Measurements from ENCODE around the gene LRPAP1.

LRPAP1 gene

GRCh38 chr4:3530663-3531254 lies 1.5 kb downstream of the LRPAP1 start:
- no peak for DNase-seq

DNA sequence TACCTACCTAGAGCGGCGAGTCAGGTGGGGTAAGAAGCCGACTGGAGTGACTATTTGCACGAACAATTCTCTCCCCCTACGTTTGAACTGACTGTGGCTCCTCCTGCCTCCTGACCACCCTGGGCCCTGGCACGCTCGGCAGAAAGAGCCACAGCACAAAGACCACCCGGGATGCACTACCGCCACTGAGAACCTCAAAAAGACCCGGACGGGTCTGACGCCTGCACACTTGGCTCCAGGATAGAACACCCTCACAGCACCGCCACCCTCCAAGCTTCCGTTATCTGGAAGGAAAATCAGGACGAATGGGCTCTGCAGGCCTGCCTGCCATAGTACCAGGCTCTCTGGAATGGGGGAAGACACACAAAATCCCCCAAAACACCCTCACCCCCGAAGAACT lies 2.2 kb downstream of the LRPAP1 start:
- no peak for DNase-seq

GRCh38 chr4:3529363-3529762 lies 2.9 kb downstream of the LRPAP1 start:
- DNase-seq = no peak

- no peak for DNase-seq
Observed at GRCh38 chr4:3527914-3528876, 4.0 kb downstream of the LRPAP1 start.

DNA sequence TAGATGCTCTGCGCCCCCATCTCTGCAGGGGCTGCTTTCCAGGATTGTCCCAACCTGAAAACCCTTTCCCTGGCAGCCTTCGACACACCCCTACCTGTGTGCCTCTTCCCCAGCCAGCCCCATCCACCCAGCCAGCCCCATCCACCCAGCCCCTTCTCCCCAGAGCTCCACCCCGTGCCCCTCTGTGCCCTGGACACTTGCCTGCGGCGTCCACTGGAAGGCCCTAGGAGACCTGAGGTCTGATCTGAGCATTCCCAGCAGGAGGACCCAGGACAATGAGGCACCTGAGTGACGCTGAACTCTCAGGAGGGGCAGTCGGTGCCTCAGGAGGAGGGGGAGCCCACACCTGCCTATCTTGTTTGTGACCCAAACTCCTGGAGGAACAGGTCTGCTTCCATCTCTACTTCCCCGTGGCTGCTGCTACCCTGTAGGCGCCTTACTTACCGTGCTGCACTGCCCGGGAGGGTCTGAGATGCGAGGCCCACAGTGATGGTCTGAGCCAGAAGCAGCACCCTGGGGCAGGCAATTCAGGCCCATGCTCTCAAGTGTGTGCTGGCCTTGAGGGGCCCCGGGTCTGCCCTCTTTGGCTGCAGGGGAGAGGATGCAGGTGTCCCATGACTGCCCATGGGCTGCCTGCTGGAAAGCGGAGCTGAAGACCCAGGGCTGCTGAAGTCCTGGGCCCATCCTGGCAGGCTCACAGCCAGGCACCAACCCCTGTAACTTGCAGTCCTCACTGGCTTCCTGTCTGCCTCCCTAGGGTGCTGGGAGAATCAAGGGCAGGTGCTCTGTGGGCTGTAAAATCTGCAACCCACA lies 4.9 kb downstream of the LRPAP1 start:
- DNase-seq = no peak

- DNase-seq = no peak
Observed at GRCh38 chr4:3526456-3526855, 5.8 kb downstream of the LRPAP1 start.

- no peak for DNase-seq
Observed at GRCh38 chr4:3525532-3526430, 6.4 kb downstream of the LRPAP1 start.

GRCh38 chr4:3524920-3525319 lies 7.3 kb downstream of the LRPAP1 start:
- DNase-seq = no peak

- no peak for DNase-seq
Observed at GRCh38 chr4:3524349-3524748, 7.9 kb downstream of the LRPAP1 start.

GRCh38 chr4:3523628-3524221 lies 8.5 kb downstream of the LRPAP1 start:
- DNase-seq = no peak

DNA sequence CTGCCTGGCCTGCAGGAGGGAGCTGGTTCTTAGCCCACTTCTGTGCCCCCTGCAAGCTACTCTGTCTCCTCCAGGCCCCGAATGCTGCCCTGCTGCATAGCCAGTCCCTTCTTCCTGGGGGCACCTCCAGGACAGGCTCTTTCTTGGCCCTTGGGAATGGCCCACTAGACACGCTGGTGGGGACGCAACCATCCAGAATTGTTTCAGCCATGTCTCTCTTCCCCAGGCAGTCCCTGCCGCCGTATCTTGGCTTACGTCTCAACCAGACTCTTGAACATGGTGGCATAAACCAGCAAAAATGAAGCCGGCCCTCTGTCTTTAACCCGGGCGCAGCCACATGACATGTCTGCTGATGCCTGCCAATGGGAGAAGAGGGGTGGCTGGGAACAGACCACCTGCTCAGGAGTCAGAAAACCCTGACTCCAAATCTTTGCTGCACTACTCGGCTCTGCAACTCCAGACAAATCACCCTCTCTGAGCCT lies 9.0 kb downstream of the LRPAP1 start:
- no peak for DNase-seq

DNA sequence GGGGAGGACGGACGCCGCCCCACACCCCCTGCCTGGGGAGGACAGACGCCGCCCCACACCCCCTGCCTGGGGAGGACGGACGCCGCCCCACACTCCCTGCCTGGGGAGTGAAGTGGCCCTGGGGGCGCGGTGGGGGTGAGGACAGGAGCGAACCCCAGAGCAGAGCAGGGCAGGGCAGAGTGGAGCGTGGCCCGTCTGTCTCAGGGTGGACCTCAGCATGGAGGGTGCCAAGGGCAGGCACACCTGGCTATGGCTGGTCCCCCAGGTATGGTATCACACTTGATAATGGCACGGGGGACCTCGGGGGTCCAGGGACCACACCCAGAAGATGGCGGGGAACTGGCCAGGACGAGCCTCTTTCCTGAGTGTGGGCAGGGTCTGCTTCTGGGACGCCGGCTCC lies 9.6 kb downstream of the LRPAP1 start:
- no peak for DNase-seq

DNA sequence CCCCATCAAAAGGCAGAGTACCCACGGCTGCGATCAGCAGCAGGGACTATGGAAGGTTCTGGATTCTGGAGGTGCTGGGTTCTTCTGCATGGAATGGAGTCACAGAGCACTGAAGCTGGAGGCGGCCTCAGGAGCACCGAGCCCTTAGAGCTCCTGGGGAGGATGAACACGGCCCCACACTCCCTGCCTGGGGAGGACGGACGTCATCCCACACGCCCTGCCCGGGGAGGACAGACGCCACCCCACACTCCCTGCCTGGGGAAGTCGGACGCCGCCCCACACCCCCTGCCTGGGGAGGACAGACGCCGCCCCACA lies 9.9 kb downstream of the LRPAP1 start:
- DNase-seq = no peak

GRCh38 chr4:3521621-3522325 lies 10.4 kb downstream of the LRPAP1 start:
- no peak for DNase-seq

DNA sequence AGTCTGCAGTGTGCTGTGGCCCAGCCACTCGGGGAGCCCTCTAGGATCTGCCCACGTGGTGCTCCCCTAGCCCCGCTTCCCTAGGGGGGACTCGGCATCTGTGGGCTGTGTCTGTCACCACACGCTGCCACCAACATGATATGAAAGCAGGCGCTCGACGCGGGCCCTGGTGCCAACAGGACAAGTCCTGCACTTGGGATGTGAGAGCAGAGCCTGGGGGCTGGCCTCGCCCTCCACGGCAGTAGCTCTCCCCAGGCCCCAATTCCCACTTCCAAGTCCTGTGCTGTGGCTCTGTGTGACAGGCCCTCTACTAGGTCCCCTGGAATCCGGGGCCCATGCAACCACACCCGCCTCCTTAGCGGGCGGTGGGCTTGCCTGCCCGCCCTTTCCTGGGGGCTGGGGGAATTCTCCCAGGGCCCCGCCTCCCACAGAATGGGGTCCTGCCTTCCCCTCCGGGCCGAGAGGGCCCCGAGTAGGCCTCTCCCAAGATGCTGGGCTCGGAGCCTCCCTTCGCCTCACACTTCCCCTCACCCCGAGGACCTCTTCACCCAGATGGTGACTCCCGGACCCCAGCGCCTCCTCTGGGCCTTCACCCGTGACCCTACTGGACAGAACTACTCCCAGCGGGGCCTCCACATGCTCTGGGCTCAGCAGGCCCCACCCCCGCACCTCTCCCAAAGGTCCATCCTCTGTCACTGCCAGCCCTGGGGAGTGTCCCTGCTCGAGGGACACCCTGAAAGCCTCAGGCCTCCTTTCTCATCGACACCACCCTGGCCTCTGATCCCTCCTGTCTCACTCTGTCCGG lies 11.2 kb downstream of the LRPAP1 start:
- DNase-seq = no peak

GRCh38 chr4:3520276-3520675 lies 11.9 kb downstream of the LRPAP1 start:
- DNase-seq = no peak

DNA sequence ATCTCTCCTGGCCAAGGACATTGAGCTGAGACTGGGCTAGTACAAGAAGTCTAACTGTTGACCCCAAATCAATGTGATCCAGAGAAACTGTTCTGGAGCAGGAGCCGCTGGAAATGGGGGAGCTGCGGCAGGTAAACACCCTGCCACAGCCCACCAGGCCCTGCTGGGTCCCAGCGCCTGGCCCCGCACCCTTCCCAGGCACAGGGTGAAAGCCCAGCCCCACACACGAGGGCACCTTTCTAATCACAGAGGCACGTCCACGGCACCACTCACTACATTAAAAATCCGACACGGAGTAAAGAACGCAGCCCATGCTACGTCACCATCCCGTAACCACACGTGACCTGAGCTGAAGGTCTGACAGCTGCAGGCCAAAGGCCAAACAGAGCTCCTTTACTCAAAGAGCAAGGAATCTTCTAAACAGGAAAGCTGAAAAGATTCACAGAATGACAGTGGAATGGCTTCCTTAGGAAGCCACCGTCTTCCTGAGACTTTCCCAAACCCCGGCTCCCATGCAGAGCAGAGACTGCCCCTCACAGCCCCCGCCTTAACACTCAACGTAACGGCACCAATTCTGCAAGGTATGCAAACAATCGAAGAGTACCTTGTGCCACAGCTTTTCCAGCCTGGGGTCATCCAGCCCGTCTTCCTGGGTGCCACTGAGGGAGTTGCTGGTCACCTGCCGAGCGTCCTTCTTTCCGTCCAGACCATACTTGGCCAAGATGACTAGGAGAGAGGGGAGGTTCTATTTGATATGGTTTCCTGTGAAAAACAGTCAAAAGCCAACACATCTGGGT lies 12.6 kb downstream of the LRPAP1 start:
- DNase-seq = no peak

DNA sequence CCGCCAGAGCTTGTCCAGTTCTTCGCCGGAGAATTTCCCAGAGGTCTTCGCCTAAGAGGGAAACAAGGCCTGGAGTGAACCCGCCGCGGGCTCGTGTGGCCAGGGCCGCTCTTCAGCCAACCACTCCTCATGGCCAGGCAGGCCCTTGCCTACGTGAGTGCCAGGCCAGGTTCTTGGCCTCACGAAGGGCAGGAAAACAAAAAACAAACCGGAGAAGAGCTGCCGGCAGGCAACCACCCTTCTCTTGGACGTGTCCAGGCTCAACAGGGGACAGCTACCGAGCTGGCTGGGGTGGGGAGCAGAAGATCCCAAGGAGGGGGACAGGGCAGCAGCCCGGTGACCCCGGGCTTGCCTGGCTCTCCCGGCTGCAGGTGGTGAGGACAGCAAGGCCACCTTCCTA lies 13.3 kb downstream of the LRPAP1 start:
- no peak for DNase-seq

- no peak for DNase-seq
Observed at GRCh38 chr4:3518511-3518880, 13.7 kb downstream of the LRPAP1 start.
